Measurements from ENCODE around the gene VAV3. TPM values are rescaled to one million over a fixed set of nuclear protein-coding genes. Genes with fewer than 3 reads are reported as not detected.

The VAV3 gene
- total RNA-seq, 1 donor from 2014 or later: 29.1 TPM

GRCh38 chr1:107640207-107640606, 324.8 kb downstream of the VAV3 start:
- TF ChIP-seq CTCF (IDR thresholded peaks at IDR 0.05): no peak
- no peak overlapping the region for H3K27ac Mint-ChIP-seq
- H3K4me3 Mint-ChIP-seq: no peak overlapping the region
- intact Hi-C loops (cut with micrococcal nuclease): no loop called here
- DNase-seq (no peak), ATAC-seq (ENCODE audit: low read depth) (no peak)
- ChIA-PET POLR2A (no interaction called here), CTCF (no interaction called here)
- H3K36me3 Mint-ChIP-seq (ENCODE audit: low read depth): peaks cover 62% of the 10 kb centered on the region
- H3K27me3 Mint-ChIP-seq: no peaks in the 10 kb centered on the region
- H3K4me1 Mint-ChIP-seq: peaks cover 9% of the 10 kb centered on the region
- no peaks in the 10 kb centered on the region for H3K9me3 Mint-ChIP-seq

- POLR2A ChIA-PET: no interaction called here
- intact Hi-C loops (cut with micrococcal nuclease): no loop called here
- Mint-ChIP-seq H3K4me1 (no peaks in the 10 kb centered on the region), H3K4me3 (no peak overlapping the region), H3K36me3 (ENCODE audit: low read depth) (peaks cover 63% of the 10 kb centered on the region), H3K27ac (no peak overlapping the region), H3K9me3 (no peaks in the 10 kb centered on the region), H3K27me3 (no peaks in the 10 kb centered on the region)
- ATAC-seq (ENCODE audit: low read depth): no peak
- CTCF ChIA-PET: no interaction called here
- TF ChIP-seq CTCF (IDR thresholded peaks at IDR 0.05): no peak
- DNase-seq: no peak
Observed at GRCh38 chr1:107637101-107637500, 327.9 kb downstream of the VAV3 start.

DNA sequence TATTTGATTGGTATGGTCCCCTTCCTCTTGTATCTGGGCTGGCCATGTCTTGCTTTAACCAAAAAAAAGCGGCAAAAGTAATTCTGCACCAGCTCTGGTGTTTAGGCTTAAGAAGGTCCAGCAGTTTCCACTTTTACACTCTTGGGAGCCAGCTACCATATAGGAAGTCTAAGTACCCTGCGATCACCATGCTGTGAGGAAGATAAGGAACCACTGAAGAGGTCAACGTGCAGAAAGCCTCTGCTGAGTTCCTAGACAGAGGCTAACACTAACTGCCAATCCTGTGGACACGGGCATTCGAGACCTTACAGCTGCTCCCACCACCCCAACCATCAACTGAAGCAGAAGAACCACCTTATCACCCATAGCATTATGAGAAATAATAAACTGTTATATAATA, 331.4 kb downstream of the VAV3 start:
- POLR2A ChIA-PET: no interaction called here
- H3K36me3 Mint-ChIP-seq (ENCODE audit: low read depth): peaks cover 44% of the 10 kb centered on the region
- intact Hi-C loops (cut with micrococcal nuclease): no loop called here

GRCh38 chr1:107626073-107626796, 338.7 kb downstream of the VAV3 start:
- no peak for ATAC-seq (ENCODE audit: low read depth)
- TF ChIP-seq CTCF (IDR thresholded peaks at IDR 0.05): no peak
- no peak overlapping the region for H3K4me3 Mint-ChIP-seq

More for the DNA sequence above, 331.4 kb downstream of the VAV3 start:
- no peaks in the 10 kb centered on the region for H3K27me3 Mint-ChIP-seq
- no peak for ATAC-seq (ENCODE audit: low read depth)
- H3K4me3 Mint-ChIP-seq: no peak overlapping the region
- no peak overlapping the region for H3K27ac Mint-ChIP-seq
- H3K4me1 Mint-ChIP-seq: no peaks in the 10 kb centered on the region
- CTCF ChIA-PET: no interaction called here
- no peaks in the 10 kb centered on the region for H3K9me3 Mint-ChIP-seq
- TF ChIP-seq CTCF (IDR thresholded peaks at IDR 0.05): no peak
- no peak for DNase-seq

DNA sequence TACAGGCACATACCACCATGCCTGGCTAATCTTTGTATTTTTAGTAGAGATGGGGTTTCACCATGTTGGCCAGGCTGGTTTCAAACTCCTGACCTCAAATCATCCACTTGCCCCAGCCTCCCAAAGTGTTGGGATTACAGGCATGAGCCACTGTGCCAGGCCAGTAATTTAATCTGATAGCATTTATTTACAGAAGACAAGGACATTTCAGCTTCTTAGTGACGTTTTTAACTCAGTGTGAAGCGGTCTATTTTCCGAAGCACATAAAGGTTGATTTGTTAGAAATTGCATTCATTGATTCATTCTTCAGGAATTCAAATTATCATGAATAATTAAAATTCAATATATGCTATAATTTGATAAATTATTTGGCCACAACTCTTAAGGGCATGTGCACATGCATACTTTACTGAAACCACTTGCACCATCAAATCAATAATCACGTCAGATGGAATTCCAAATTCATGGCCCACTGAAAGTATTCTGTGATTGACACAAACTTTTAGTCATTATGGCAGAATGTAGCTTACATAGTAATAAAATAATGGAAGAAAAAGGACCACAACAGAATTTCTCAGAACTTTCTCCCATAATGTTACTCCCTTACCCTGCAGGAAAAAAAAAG, 339.5 kb downstream of the VAV3 start:
- POLR2A ChIA-PET: no interaction called here
- Mint-ChIP-seq H3K9me3 (no peaks in the 10 kb centered on the region), H3K4me3 (no peak overlapping the region), H3K36me3 (ENCODE audit: low read depth) (peaks cover 60% of the 10 kb centered on the region), H3K4me1 (peaks cover 13% of the 10 kb centered on the region), H3K27ac (no peak overlapping the region), H3K27me3 (no peaks in the 10 kb centered on the region)
- intact Hi-C loops (cut with micrococcal nuclease): no loop called here
- ATAC-seq (ENCODE audit: low read depth): no peak
- no peak for TF ChIP-seq CTCF (IDR thresholded peaks at IDR 0.05)
- DNase-seq: no peak
- CTCF ChIA-PET: no interaction called here

More at GRCh38 chr1:107626073-107626796, 338.7 kb downstream of the VAV3 start:
- H3K27me3 Mint-ChIP-seq: no peaks in the 10 kb centered on the region
- H3K4me1 Mint-ChIP-seq: peaks cover 9% of the 10 kb centered on the region
- ChIA-PET POLR2A (no interaction called here), CTCF (no interaction called here)
- no peak overlapping the region for H3K27ac Mint-ChIP-seq
- peaks cover 61% of the 10 kb centered on the region for H3K36me3 Mint-ChIP-seq (ENCODE audit: low read depth)
- H3K9me3 Mint-ChIP-seq: no peaks in the 10 kb centered on the region
- intact Hi-C loops (cut with micrococcal nuclease): no loop called here
- DNase-seq: no peak

All from activated B cell treated with CpG ODN at 0.5 μM for 24 hours (primary cell).